LNCaP clone FGC (cell line): ENCODE data around the gene SERTAD2.

ENCODE experiments used
- DNase-seq: peaks from one replicate; pipeline ENCODE4 v3.0.0-alpha.2; 2011; ENCODE audit warnings: low read depth
- H3K4me3 ChIP-seq: 2 replicates; pipeline ENCODE4 v1.5.1; 2011; ENCODE audit warnings: mild to moderate bottlenecking, low read depth, low read length, control low read depth
- TF ChIP-seq, protein P1 (sequence below): IDR thresholded peaks from 2 replicates; pipeline ENCODE4 v1.5.1; 2012; ENCODE audit warnings: mild to moderate bottlenecking; ENCODE audit not compliant: control insufficient read depth, insufficient read depth; ENCODE audit errors: extremely low read depth

The SERTAD2 gene

DNA sequence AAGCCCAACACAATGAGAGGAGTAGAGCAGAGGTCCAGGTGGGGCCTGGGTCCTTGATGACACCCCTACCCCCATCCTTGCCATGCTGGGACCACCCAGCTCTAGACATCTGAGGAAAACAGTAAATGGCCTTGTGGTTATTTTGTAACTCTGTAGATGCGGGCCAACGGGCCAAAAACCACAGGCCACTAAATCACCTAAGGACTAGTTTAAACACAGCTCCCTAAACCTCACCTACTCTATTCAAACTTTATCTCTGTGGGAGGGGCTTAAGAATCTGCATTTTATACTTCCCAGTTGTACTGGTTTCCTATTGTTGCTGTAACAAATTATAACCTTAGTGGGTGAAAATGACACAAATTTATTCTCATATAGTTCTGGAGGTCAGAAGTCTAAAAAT is 19.0 kb upstream of the SERTAD2 start:
- TF ChIP-seq, protein P1, sequence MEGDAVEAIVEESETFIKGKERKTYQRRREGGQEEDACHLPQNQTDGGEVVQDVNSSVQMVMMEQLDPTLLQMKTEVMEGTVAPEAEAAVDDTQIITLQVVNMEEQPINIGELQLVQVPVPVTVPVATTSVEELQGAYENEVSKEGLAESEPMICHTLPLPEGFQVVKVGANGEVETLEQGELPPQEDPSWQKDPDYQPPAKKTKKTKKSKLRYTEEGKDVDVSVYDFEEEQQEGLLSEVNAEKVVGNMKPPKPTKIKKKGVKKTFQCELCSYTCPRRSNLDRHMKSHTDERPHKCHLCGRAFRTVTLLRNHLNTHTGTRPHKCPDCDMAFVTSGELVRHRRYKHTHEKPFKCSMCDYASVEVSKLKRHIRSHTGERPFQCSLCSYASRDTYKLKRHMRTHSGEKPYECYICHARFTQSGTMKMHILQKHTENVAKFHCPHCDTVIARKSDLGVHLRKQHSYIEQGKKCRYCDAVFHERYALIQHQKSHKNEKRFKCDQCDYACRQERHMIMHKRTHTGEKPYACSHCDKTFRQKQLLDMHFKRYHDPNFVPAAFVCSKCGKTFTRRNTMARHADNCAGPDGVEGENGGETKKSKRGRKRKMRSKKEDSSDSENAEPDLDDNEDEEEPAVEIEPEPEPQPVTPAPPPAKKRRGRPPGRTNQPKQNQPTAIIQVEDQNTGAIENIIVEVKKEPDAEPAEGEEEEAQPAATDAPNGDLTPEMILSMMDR, result no peak
- DNase-seq, result no peak

DNA sequence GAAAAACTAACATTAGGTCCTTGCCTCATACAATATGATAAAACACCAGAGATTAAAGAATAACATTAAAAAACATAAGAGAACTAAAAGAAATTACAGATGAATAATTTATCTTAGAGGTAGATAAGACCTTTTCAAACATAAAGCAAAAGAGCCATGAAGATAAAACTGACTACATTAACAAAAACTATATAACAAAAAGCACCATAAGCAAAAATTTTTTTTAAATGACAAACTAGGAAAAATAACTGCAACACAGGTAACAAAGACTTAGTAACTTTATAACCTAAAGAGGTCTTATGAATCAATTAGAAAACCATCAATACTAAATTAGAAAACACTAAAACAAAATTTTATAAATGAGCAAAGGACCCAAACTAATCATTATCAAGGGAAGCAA is 16.3 kb upstream of the SERTAD2 start:
- TF ChIP-seq, protein P1, result no peak
- no peak overlapping the region for H3K4me3 ChIP-seq
- DNase-seq, result no peak

More for the DNA sequence above, 19.0 kb upstream of the SERTAD2 start:
- no peak overlapping the region for H3K4me3 ChIP-seq

DNA sequence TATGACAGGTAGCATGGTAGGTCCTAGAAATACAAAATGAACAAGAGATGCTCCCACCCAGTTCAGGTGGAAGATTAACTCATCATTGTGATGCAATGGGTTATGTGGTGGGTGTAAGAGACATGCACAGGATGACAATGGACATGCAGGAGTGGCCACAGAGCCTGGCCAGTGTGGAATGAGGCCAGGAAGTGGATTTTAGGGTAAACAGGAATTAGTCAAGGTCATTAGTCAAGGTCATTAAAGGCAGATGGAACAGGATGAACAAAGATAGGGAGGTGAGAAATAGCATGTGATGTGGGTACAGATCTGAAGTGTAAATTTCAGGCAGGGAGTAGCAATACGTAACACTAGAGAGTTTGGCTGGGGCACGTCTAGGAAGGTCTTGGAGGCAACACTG is 15.6 kb upstream of the SERTAD2 start:
- H3K4me3 ChIP-seq, result no peak overlapping the region
- DNase-seq, result no peak
- TF ChIP-seq, protein P1, result no peak

DNA sequence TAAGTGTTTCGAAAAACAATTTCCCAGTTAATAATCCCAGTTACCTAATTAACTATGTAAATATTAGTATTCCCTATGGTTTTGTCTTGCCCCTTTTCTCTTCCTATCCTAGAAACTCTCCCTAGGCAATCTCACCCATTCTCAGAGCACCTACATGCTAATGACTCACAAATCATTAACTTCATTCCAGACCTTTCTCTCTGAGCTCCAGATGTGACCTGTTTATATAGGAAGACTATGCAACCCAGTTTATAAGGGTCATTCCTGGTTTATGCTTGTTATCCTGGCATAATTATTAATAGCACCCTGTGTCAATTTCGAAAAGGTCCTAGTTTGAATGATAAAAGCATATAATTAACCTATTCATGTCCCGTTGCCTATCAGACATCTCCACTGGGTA is 14.8 kb upstream of the SERTAD2 start:
- TF ChIP-seq, protein P1, result no peak
- no peak for DNase-seq
- H3K4me3 ChIP-seq, result no peak overlapping the region

DNA sequence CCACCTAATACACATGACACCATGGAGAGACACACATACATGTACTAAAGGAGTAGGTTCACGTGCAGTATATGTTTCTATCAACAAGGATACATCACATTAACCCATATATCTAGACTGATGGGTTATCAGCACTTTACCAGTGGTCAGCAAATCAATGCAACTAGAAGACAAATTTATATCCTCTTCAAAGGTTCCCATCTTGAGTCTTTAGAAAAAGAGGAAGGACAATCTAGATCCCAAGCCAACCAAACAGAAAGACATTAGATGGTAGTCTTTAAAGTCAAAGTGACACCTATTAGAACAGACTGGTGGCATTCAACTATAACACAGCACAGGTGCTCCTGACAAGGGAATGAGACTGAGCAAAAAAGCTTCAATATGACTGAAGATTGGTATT is 13.8 kb upstream of the SERTAD2 start:
- TF ChIP-seq, protein P1, result no peak
- no peak overlapping the region for H3K4me3 ChIP-seq
- no peak for DNase-seq

DNA sequence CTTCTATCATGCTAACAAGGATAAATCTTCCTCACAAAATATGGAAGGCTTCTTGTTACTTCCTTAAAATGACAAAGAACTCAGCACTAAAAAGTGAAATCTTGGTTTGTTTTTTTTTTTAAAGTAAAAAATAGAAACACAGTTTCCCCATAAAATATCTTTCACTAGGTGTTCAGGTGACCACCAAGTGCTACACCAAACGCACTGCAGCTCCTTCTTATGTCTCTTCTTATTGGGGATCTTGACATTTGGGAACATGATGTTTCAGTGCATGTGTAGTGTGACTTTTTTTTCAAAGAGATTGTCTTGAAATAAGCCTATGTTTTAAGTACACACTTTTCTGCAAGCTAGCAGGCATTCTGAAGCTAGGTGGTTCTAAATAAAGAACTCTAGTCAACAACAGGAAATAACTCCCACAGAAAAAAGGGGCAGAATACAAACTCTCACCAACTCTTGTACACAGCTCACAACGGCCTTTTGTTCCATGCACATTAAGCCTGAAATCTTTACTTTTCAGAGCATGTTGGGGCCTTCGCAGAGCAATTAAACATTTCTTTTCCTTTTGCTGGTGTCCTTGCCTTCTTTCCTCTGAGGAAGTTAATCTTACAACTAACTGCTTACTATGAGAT is 13.2 kb upstream of the SERTAD2 start:
- H3K4me3 ChIP-seq, result no peak overlapping the region
- no peak for DNase-seq
- TF ChIP-seq, protein P1, result no peak

DNA sequence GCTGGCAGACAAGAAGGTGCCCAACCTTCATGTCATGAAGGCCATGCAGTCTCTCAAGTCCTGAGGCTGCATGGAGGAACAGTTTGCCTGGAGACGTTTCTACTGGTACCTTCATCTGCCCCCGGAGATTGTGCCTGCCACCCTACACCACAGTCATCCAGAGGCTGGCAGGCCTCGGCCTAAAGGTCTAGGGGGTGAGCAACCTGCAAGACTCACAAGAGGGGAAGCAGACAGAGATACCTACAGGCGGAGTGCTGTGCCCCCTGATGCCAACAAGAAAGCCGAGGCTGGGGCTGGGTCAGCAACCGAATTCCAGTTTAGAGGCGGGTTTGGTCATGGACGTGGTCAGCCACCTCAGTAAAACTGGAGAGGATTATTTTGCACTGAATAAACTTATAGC is 12.0 kb upstream of the SERTAD2 start:
- TF ChIP-seq, protein P1, result no peak
- no peak for DNase-seq
- H3K4me3 ChIP-seq, result no peak overlapping the region
